HEK293 (cell line): ENCODE results near the gene LCN12.

Experiments used
- CTCF ChIA-PET: fragments of 350-600 bp; formaldehyde crosslinking; extraction: SDS; loops from one replicate; lab custom pipeline; 2021; ENCODE audit warnings: antibody characterized with exemption; lab: Yijun Ruan, JAX
- POLR2A ChIA-PET: fragments of 300-600 bp; formaldehyde crosslinking; extraction: SDS; loops from one replicate; lab custom pipeline; 2020; ENCODE audit warnings: antibody characterized with exemption, inconsistent platforms; lab: Yijun Ruan, JAX
- H3K27ac ChIP-seq: fragments of 200-500 bp; sonication (Bioruptor generic); 2 replicates; pipeline ENCODE4 v1.5.1; 2014; ENCODE audit warnings: low read depth, low read length, control low read depth, inconsistent platforms; ENCODE audit errors: extremely low read depth
- H3K36me3 ChIP-seq, 2 experiments: fragments of 200-500 bp in 1 of 2; sonication (Bioruptor generic) in 1 of 2; 1 replicate in 1 of 2; 2 replicates in 1 of 2; pipeline ENCODE4 v1.5.1; 2014 to 2017; ENCODE audit warnings: inconsistent platforms in 2 of 2, low read length in 2 of 2; ENCODE audit not compliant: control insufficient read depth in 2 of 2, insufficient read depth in 1 of 2
- H3K4me1 ChIP-seq: fragments of 200-500 bp; sonication (Bioruptor generic); 2 replicates; pipeline ENCODE4 v1.5.1; 2014; ENCODE audit warnings: mild to moderate bottlenecking, low read length, inconsistent platforms; ENCODE audit not compliant: control insufficient read depth, insufficient read depth
- H3K4me3 ChIP-seq: 2 replicates; pipeline ENCODE4 v1.5.1; 2011; ENCODE audit warnings: low read depth, mild to moderate bottlenecking, control low read depth, low read length, moderate library complexity
- H3K9me3 ChIP-seq: fragments of 200-500 bp; sonication (Bioruptor generic); 2 replicates; pipeline ENCODE4 v1.5.1; 2014; ENCODE audit warnings: low read depth, low read length, inconsistent platforms; ENCODE audit not compliant: control insufficient read depth, insufficient read depth
- EGR2 ChIP-seq: fragments of 450-650 bp; formaldehyde crosslinking; IDR thresholded peaks from 2 replicates; pipeline ENCODE4 v1.5.1; 2016; ENCODE audit warnings: low read depth, missing biosample characterization, missing genetic modification characterization
- KLF8 ChIP-seq: fragments of 450-650 bp; formaldehyde crosslinking; IDR thresholded peaks from 2 replicates; pipeline ENCODE4 v1.5.1; 2016; ENCODE audit warnings: missing biosample characterization, missing genetic modification characterization
- OSR2 ChIP-seq: fragments of 450-650 bp; formaldehyde crosslinking; IDR thresholded peaks from 2 replicates; pipeline ENCODE4 v1.5.1; 2016; ENCODE audit warnings: missing biosample characterization, missing genetic modification characterization
- PRDM2 ChIP-seq: fragments of 450-650 bp; formaldehyde crosslinking; IDR thresholded peaks from 2 replicates; pipeline ENCODE4 v1.5.1; 2016; ENCODE audit warnings: missing biosample characterization, missing genetic modification characterization, borderline replicate concordance
- ZFHX2 ChIP-seq: fragments of 450-650 bp; formaldehyde crosslinking; conservative IDR thresholded peaks from 2 replicates; pipeline ENCODE4 v1.5.1; 2016; ENCODE audit warnings: missing biosample characterization, missing genetic modification characterization
- ZNF10 ChIP-seq: fragments of 450-650 bp; formaldehyde crosslinking; IDR thresholded peaks from 2 replicates; pipeline ENCODE4 v1.5.1; 2017; ENCODE audit warnings: missing biosample characterization, missing genetic modification characterization
- ZNF302 ChIP-seq: fragments of 450-650 bp; formaldehyde crosslinking; IDR thresholded peaks from 2 replicates; pipeline ENCODE4 v1.5.1; 2016; ENCODE audit warnings: missing biosample characterization, missing genetic modification characterization, low read depth
- ZNF692 ChIP-seq: fragments of 450-650 bp; formaldehyde crosslinking; IDR thresholded peaks from 2 replicates; pipeline ENCODE4 v1.5.1; 2016; ENCODE audit warnings: missing biosample characterization, missing genetic modification characterization
- TF ChIP-seq, protein P1 (sequence below): fragments of 450-650 bp; formaldehyde crosslinking; IDR thresholded peaks from 2 replicates; pipeline ENCODE4 v1.5.1; 2016; ENCODE audit warnings: missing biosample characterization, missing genetic modification characterization
- TF ChIP-seq, protein P2 (sequence below): fragments of 450-650 bp; formaldehyde crosslinking; IDR thresholded peaks from 2 replicates; pipeline ENCODE4 v1.5.1; 2016; ENCODE audit warnings: missing biosample characterization, missing genetic modification characterization

LCN12 gene

GRCh38 chr9:136973618-136974617, 21.8 kb downstream of the LCN12 start (continued):
- TF ChIP-seq PRDM2 (tag by site-specific recombination) (no peak), ZNF302 (tag by site-specific recombination) (no peak), ZNF692 (tag by site-specific recombination) (no peak), OSR2 (tag by site-specific recombination) (no peak), KLF8 (tag by site-specific recombination) (peak; percentile 94), ZFHX2 (tag by site-specific recombination) (peak; percentile 50), ZNF10 (no peak)
- TF ChIP-seq, protein P1, sequence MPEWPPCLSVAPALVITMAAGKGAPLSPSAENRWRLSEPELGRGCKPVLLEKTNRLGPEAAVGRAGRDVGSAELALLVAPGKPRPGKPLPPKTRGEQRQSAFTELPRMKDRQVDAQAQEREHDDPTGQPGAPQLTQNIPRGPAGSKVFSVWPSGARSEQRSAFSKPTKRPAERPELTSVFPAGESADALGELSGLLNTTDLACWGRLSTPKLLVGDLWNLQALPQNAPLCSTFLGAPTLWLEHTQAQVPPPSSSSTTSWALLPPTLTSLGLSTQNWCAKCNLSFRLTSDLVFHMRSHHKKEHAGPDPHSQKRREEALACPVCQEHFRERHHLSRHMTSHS (tag by site-specific recombination), result no peak

DNA sequence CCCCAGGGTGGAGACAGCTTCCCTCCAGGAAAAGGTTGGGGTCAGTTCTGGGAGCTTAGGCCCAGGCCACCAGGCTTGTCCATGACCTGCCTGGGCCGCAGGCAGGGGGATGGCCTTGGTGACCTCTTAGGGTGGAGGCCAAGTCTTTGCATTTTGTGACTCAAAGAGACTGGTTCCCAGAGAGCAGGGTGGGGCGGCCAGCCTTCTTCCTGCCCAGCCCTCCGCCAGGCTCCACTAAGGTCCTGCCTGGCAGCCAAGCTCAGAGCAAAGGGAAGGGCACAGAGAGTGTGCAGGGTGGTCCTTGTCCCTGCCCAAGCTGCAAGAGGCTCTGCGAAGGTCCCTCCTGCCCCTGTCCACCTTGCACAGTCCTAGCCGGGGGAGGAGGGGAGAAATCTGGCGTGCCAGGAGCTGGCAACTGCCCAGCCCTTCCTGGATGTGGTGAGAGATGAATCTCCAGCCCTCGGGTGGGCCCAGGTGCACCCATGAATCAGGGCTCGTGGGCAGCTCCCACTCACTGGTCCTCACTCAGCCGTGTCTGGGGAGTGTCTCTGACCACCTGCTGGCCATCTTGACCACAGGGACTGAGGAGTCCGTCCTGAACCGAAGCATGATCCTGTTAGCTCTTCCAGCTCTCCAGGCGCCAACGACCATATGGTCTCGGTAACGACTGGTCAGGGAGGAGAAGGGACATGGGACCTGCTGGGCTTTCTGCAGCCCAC, 22.9 kb downstream of the LCN12 start:
- ChIA-PET POLR2A (interaction anchor here (0.9 to 2.5 kb wide), 3 partner anchors 17 to 54 kb away, joined by 4 to 7 read pairs (median 5); partner anchors contain the start of gene PAXX), CTCF (interaction anchor here (0.5 to 3.4 kb wide), 12 partner anchors 10 to 614 kb away, joined by 3 to 22 read pairs (median 4); partner anchors contain the start of gene C8G)
- Histone ChIP-seq H3K36me3 (no peaks in the 10 kb centered on the region), H3K9me3 (no peaks in the 10 kb centered on the region), H3K4me3 (no peak overlapping the region), H3K4me1 (no peaks in the 10 kb centered on the region), H3K27ac (no peak overlapping the region)
- TF ChIP-seq, protein P2, sequence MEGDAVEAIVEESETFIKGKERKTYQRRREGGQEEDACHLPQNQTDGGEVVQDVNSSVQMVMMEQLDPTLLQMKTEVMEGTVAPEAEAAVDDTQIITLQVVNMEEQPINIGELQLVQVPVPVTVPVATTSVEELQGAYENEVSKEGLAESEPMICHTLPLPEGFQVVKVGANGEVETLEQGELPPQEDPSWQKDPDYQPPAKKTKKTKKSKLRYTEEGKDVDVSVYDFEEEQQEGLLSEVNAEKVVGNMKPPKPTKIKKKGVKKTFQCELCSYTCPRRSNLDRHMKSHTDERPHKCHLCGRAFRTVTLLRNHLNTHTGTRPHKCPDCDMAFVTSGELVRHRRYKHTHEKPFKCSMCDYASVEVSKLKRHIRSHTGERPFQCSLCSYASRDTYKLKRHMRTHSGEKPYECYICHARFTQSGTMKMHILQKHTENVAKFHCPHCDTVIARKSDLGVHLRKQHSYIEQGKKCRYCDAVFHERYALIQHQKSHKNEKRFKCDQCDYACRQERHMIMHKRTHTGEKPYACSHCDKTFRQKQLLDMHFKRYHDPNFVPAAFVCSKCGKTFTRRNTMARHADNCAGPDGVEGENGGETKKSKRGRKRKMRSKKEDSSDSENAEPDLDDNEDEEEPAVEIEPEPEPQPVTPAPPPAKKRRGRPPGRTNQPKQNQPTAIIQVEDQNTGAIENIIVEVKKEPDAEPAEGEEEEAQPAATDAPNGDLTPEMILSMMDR, result no peak
- TF ChIP-seq ZFHX2 (tag by site-specific recombination) (0 out of 2 replicates have a peak, but pooled peaks have one; percentile 18), EGR2 (tag by site-specific recombination) (peak; percentile 16; the same call in 1 of the 2 replicates)
